Breast epithelium (tissue), 3 donors: ENCODE data around the gene BFSP1.

Experiments
- CTCF ChIP-seq, 3 donors: fragments of 450-650 bp; IDR thresholded peaks; one replicate each; pipeline ENCODE4 v1.5.1; 2016 to 2017; ENCODE audit warnings: antibody characterized with exemption in 3 of 3, mild to moderate bottlenecking in 3 of 3, moderate library complexity in 3 of 3
- POLR2AphosphoS5 ChIP-seq, 3 donors: sonication (generic); formaldehyde crosslinking; IDR thresholded peaks; one replicate each; pipeline ENCODE4 v1.6.1; 2017; ENCODE audit warnings: antibody characterized with exemption in 3 of 3

GRCh38 chr20:17522528-17522927 lies 8.7 kb downstream of the BFSP1 start:
- TF ChIP-seq CTCF (IDR thresholded peaks at IDR 0.05) (no peak), POLR2AphosphoS5 (IDR thresholded peaks at IDR 0.05) (no peak)
